Kidney epithelial cell (primary cell): ENCODE results near the gene ZNF616. TPM values are rescaled to one million over a fixed set of nuclear protein-coding genes. Genes with fewer than 3 reads are reported as not detected.

ENCODE experiments used
- DNase-seq: peaks from one replicate; pipeline ENCODE4 v3.0.0-alpha.2; 2010; ENCODE audit warnings: low read depth
- H3K27me3 ChIP-seq: 2 replicates; pipeline ENCODE4 v1.6.0; 2011; ENCODE audit warnings: low read length; ENCODE audit not compliant: control insufficient read depth, insufficient read depth
- H3K36me3 ChIP-seq: 2 replicates; pipeline ENCODE4 v1.5.1; 2011; ENCODE audit warnings: low read length; ENCODE audit not compliant: control insufficient read depth, insufficient read depth
- H3K4me3 ChIP-seq: 2 replicates; pipeline ENCODE4 v1.5.1; 2011; ENCODE audit warnings: low read depth, mild to moderate bottlenecking, control low read depth, low read length
- total RNA-seq: library from RNA; depleted of rRNA; stranded (reverse); fragments of >200 nt; gene quantifications from 2 replicates; pipeline ENCODE4 v1.2.3, GENCODE V29; 2015
- TF ChIP-seq, protein P1 (sequence below): IDR thresholded peaks from 2 replicates; pipeline ENCODE4 v1.5.1; 2011; ENCODE audit warnings: mild to moderate bottlenecking, moderate library complexity, low read length, control low read depth, inconsistent platforms; ENCODE audit not compliant: insufficient read depth, poor library complexity, severe bottlenecking

ZNF616 gene
- total RNA-seq = 4.6 and 12.9 TPM in 2 replicates

- no peaks in the 10 kb centered on the region for H3K36me3 ChIP-seq
- no peaks in the 10 kb centered on the region for H3K27me3 ChIP-seq
- H3K4me3 ChIP-seq = peak within 1 kb of the TSS; percentile 77
- peak; percentile 43 for DNase-seq
- TF ChIP-seq, protein P1, sequence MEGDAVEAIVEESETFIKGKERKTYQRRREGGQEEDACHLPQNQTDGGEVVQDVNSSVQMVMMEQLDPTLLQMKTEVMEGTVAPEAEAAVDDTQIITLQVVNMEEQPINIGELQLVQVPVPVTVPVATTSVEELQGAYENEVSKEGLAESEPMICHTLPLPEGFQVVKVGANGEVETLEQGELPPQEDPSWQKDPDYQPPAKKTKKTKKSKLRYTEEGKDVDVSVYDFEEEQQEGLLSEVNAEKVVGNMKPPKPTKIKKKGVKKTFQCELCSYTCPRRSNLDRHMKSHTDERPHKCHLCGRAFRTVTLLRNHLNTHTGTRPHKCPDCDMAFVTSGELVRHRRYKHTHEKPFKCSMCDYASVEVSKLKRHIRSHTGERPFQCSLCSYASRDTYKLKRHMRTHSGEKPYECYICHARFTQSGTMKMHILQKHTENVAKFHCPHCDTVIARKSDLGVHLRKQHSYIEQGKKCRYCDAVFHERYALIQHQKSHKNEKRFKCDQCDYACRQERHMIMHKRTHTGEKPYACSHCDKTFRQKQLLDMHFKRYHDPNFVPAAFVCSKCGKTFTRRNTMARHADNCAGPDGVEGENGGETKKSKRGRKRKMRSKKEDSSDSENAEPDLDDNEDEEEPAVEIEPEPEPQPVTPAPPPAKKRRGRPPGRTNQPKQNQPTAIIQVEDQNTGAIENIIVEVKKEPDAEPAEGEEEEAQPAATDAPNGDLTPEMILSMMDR = peak; percentile 83
These were observed at the start of gene ZNF616 for GRCh38 chr19:52139252-52140031. ZNF616 (minus strand) TSS chr19:52139938; CDS start chr19:52130512, 9,426 bp downstream.

DNA sequence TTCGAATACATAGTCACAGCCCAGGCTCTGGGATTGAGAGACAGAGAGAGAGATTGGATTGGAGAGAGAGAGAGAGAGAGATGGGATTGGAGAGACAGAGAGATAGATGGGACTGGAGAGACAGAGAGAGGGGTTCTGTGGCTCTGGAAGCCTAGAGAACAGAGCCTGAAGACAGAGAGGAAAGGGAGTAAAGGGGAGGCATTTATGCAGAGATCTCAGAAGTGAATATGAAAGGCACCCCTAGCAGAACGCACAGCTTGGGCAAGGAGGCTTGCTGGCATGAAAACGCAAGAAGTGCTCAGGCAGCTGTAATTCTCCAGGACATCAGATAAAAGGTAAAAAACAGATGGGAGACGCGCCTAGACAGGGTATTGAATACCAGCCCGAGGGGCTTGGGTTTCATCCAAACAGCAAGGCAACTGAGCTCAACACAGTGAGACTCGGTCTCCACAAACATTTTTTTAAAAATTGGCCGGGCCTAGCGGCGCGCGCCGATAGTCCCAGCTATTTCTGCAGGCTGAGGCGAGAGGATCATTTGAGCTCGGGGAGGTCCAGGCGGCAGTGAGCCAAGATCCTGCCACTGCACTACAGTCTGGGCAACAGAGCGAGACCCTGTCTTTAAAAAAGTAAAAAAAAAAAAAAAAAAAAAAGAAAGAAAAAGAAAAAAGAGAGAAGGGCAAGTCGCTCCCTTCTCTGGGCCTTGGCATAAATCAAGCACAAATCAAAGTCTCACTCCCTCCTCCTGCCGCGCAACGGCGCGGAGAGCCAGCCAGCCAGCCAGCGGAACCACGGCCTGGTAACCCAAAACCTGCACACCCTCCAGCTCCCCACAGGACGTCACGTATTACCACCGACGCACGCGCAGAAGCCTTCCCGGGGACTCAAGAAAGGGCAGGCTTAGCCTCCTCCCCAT is 49.3 kb upstream of the ZNF616 start:
- no peak for DNase-seq
- no peaks in the 10 kb centered on the region for H3K36me3 ChIP-seq
- TF ChIP-seq, protein P1 = no peak
- H3K4me3 ChIP-seq = peak overlapping the region; percentile 32
- H3K27me3 ChIP-seq = no peaks in the 10 kb centered on the region

- H3K36me3 ChIP-seq = no peaks in the 10 kb centered on the region
- H3K27me3 ChIP-seq = no peaks in the 10 kb centered on the region
These were observed 47.7 kb upstream of the ZNF616 start for GRCh38 chr19:52187407-52187806.

GRCh38 chr19:52176574-52176973 is 36.8 kb upstream of the ZNF616 start:
- TF ChIP-seq, protein P1 = no peak

More at GRCh38 chr19:52187407-52187806, 47.7 kb upstream of the ZNF616 start:
- TF ChIP-seq, protein P1 = no peak
- no peak overlapping the region for H3K4me3 ChIP-seq
- no peak for DNase-seq

DNA sequence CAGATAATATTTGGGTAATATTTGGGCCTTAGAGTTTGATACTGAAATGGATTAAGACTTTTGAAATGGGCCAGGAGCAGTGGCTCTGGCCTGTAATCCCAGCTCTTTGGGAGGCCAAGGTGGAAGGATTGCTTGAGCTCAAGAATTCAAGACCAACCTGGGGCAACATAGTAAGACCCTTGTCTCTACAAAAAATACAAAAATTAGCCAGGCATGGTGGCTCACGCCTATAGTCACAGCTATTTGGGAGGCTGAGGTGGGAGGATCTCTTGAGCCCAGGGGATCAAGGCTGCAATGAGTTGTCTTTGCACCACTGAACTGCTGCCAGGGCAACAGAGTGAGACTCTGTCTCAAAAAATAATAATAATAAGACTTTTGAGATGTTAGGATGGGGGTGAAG is 32.6 kb upstream of the ZNF616 start:
- no peak for DNase-seq
- Histone ChIP-seq H3K36me3 (no peaks in the 10 kb centered on the region), H3K27me3 (no peaks in the 10 kb centered on the region), H3K4me3 (no peak overlapping the region)
- TF ChIP-seq, protein P1 = no peak

More at GRCh38 chr19:52176574-52176973, 36.8 kb upstream of the ZNF616 start:
- Histone ChIP-seq H3K36me3 (no peaks in the 10 kb centered on the region), H3K4me3 (no peak overlapping the region), H3K27me3 (no peaks in the 10 kb centered on the region)
- no peak for DNase-seq
